Heart left ventricle (tissue), 16 donors: ENCODE results near the gene LPIN3. TPM values are rescaled to one million over a fixed set of nuclear protein-coding genes. Genes with fewer than 3 reads are reported as not detected.
A peak's percentile ranks its signal among the peaks of the same experiment; 100 is the strongest.

Experiments
- ATAC-seq, 4 donors: fragments of 200-7000 bp; cut with Tn5 transposase; one replicate each; pipeline ENCODE4 v1.9.1; 2020 to 2022; ENCODE audit warnings: moderate library complexity in 4 of 4, mild to moderate bottlenecking in 3 of 4, moderate number of reproducible peaks in 1 of 4
- DNase-seq, 5 donors: peaks; one replicate each; pipeline ENCODE4 v3.0.0-alpha.2; 2020
- H3K27ac ChIP-seq, 12 donors: fragments of 200-600 bp; sonication (generic) in 4 of 12; one replicate each; pipeline versions ENCODE4 v1.5.0 to v1.8.0; 2016 to 2022; ENCODE audit warnings: mild to moderate bottlenecking in 2 of 12
- H3K27me3 ChIP-seq, 9 donors: fragments of 200-600 bp; sonication (generic) in 2 of 9; one replicate each; pipeline versions ENCODE4 v1.5.1 to v1.8.0; 2016 to 2022; ENCODE audit warnings: mild to moderate bottlenecking in 3 of 9
- H3K36me3 ChIP-seq, 9 donors: fragments of 200-600 bp; sonication (generic) in 2 of 9; one replicate each; pipeline versions ENCODE4 v1.5.0 to v1.8.0; 2018 to 2022; ENCODE audit warnings: mild to moderate bottlenecking in 2 of 9
- H3K4me1 ChIP-seq, 12 donors: fragments of 200-600 bp; sonication (generic) in 4 of 12; one replicate each; pipeline versions ENCODE4 v1.5.0 to v1.8.0; 2016 to 2022; ENCODE audit warnings: mild to moderate bottlenecking in 3 of 12
- H3K4me3 ChIP-seq, 12 donors: fragments of 200-600 bp; sonication (generic) in 4 of 12; one replicate each; pipeline versions ENCODE4 v1.5.0 to v1.8.0; 2017 to 2022; ENCODE audit warnings: mild to moderate bottlenecking in 9 of 12, moderate library complexity in 4 of 12
- H3K9me3 ChIP-seq, 12 donors: fragments of 200-600 bp; sonication (generic) in 4 of 12; one replicate each; pipeline versions ENCODE4 v1.5.0 to v1.8.0; 2016 to 2022; ENCODE audit warnings: mild to moderate bottlenecking in 1 of 12
- POLR2A ChIP-seq, 2 donors: fragments of 450-650 bp; IDR thresholded peaks; one replicate each; pipeline ENCODE4 v1.6.1; 2017; ENCODE audit warnings: antibody characterized with exemption in 2 of 2, mild to moderate bottlenecking in 2 of 2, moderate library complexity in 2 of 2
- WGBS, 4 donors: extraction: QIAGEN DNeasy Blood & Tissue Kit in 2 of 4; methylation state at CpG; one replicate each; pipeline versions ENCODE4 v1.1.5 to v1.1.7; 2013 to 2018; 5-methylcytosine and 5-hydroxymethylcytosine counted together
- intact Hi-C, 10 donors: fragments of 100-400 bp; cut with DNase I; formaldehyde crosslinking; loops; one replicate each; pipeline versions ENCODE4 v1.11.1 to v1.14.2; 2022
- polyA plus RNA-seq, 2 donors: library from polyadenylated mRNA; stranded (reverse); fragments of 200-250 nt; gene quantifications; one replicate each; pipeline ENCODE4 v1.2.3, GENCODE V29; 2013
- total RNA-seq, 9 donors: library from RNA; depleted of rRNA in 2 of 9; stranded (reverse); fragments of >200 nt in 2 of 9; fragmentation: NEBNext Ultra II Directional in 3 of 9; extraction: Animal tissue kit (Norgen Biotek cat#: 25700) in 3 of 9; gene quantifications; one replicate each; pipeline versions ENCODE4 v1.1.0 to v1.2.4, GENCODE V29; 2016 to 2023
- TF ChIP-seq, protein P1 (sequence below), 12 donors: fragments of 200-600 bp; sonication (generic) in 4 of 12; IDR thresholded peaks; one replicate each; pipeline versions ENCODE4 v1.5.0 to v1.8.0; 2018 to 2022; ENCODE audit warnings: antibody characterized with exemption in 12 of 12, mild to moderate bottlenecking in 5 of 12
- donor health status: ischemic (EF 13 %, LVEDD 7.1; RV severe dilation, severe dysfunction).
- donor health status: healthy with polysubstance abuse.
- donor health status: DM: no; HTN: yes; CAD: no.
- donor health status: DM: no; HTN: no; CAD: no.
- donor health status: ischemic (EF 25% LVEDD 6.9; RV normal size, moderate dysfunction).
- donor health status: ischemic (EF 25% LVEDD 5.7; RV mildly dilated, moderate dysfunction).
- donor health status: healthy.
- donor health status: DM: yes; HTN: yes; CAD: no.
- donor health status: ischemic (EF 35%, LVEDD 5.7; RV mildly dilated, moderate dysfunction).
- donor health status: nonischemic (EF 11% LVEDD 7.7; RV severe dilation, severe dysfunction).
- donor health status: DM: yes; HTN: yes; CAD: no.
- donor health status: PGD.
- donor health status: ischemic (EF 29% LVEDD 5.4; RV normal size, mild dysfunction).
- donor health status: nonischemic (EF 23%, LVEDD 6.1; RV moderate dilation, normal function).

Gene LPIN3
- total and polyA plus RNA-seq, 11 donors, result 12.8 to 24.1 (median 19.0) TPM

DNA sequence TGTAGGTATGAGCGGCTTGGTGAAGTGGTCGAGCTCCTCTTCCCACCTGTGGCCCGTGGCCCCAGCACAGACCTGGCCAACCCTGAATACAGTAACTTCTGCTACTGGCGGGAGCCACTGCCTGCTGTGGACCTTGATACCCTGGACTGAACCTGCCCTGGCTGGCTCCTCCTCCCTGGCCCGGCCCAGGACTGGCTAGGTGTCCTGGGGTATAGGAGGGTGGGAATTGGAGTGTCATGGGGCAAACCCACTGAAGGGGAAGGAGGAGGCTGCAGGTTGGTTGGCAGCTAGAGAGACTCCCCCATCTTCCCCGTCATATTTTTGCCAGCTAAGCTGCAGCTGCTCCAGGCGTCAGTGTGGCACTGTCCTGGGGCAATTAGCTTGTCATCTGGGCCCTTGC is 18.1 kb downstream of the LPIN3 start:
- peak overlapping the region in 5 of 12 donors; percentile 24 to 70 (median 54) for H3K27ac ChIP-seq
- H3K4me3 ChIP-seq, result no peak overlapping the region
- ATAC-seq (no peak), DNase-seq (peak in 2 of 5 donors; percentile 8 to 57)
- TF ChIP-seq POLR2A (IDR thresholded peaks at IDR 0.05), result no peak
- TF ChIP-seq, protein P1, sequence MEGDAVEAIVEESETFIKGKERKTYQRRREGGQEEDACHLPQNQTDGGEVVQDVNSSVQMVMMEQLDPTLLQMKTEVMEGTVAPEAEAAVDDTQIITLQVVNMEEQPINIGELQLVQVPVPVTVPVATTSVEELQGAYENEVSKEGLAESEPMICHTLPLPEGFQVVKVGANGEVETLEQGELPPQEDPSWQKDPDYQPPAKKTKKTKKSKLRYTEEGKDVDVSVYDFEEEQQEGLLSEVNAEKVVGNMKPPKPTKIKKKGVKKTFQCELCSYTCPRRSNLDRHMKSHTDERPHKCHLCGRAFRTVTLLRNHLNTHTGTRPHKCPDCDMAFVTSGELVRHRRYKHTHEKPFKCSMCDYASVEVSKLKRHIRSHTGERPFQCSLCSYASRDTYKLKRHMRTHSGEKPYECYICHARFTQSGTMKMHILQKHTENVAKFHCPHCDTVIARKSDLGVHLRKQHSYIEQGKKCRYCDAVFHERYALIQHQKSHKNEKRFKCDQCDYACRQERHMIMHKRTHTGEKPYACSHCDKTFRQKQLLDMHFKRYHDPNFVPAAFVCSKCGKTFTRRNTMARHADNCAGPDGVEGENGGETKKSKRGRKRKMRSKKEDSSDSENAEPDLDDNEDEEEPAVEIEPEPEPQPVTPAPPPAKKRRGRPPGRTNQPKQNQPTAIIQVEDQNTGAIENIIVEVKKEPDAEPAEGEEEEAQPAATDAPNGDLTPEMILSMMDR (IDR thresholded peaks at IDR 0.05), result no peak
- H3K4me1 ChIP-seq, result peaks cover 0 to 36% (median 4%) of the 10 kb centered on the region in 12 donors
- peaks cover 0 to 47% (median 24%) of the 10 kb centered on the region in 9 donors for H3K36me3 ChIP-seq
- 93 to 96% (median 94%) methylated on average over 3 to 7 of the region's 7 CpGs for WGBS, 4 donors
- intact Hi-C loops, result loop anchor here in 1 of 10 donors (5.0 kb wide), 1 partner anchor 34 kb away; no protein-coding TSS in a partner anchor
- H3K27me3 ChIP-seq, result no peaks in the 10 kb centered on the region
- no peaks in the 10 kb centered on the region for H3K9me3 ChIP-seq

DNA sequence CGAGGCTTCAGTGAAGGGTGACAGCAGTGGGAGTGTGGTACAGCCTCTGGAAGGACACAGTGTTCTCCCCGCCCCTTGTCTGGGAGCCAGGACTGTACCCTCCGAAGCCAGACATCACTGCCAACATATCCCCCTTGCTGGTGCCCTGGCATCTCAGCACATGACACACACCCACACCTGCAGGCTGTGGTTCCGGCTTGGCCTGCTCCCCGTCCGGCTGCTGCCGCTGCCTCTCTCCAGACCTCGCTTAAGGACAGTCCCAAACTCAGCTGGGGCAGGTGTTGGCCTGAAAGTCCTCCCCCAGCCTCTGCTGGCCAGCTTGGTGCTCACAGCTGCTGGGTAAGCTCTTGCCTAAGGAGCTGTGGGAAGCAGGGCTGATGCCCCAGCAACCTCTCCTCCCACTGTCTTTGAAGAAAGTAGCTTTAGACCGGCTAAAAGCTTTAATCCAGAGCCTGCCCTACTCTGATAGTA is 19.0 kb downstream of the LPIN3 start:
- peak in 3 of 5 donors; percentile 59 to 73 (median 70) for DNase-seq
- Histone ChIP-seq H3K36me3 (peaks cover 0 to 43% (median 21%) of the 10 kb centered on the region in 9 donors), H3K27ac (peak overlapping the region in 7 of 12 donors; percentile 9 to 70 (median 52)), H3K9me3 (no peaks in the 10 kb centered on the region), H3K4me1 (peaks cover 0 to 36% (median 4%) of the 10 kb centered on the region in 12 donors), H3K27me3 (no peaks in the 10 kb centered on the region), H3K4me3 (no peak overlapping the region)
- intact Hi-C loops, result loop anchor here in 4 of 10 donors (5.0 kb wide), 3 partner anchors 33 to 48 kb away; no protein-coding TSS in a partner anchor
- WGBS, 4 donors, result 35 to 71% (median 57%) methylated on average over 5 to 9 of the region's 9 CpGs
- TF ChIP-seq, protein P1 (IDR thresholded peaks at IDR 0.05), result no peak
- no peak for TF ChIP-seq POLR2A (IDR thresholded peaks at IDR 0.05)
- peak; percentile 40 to 66 (median 55) for ATAC-seq

DNA sequence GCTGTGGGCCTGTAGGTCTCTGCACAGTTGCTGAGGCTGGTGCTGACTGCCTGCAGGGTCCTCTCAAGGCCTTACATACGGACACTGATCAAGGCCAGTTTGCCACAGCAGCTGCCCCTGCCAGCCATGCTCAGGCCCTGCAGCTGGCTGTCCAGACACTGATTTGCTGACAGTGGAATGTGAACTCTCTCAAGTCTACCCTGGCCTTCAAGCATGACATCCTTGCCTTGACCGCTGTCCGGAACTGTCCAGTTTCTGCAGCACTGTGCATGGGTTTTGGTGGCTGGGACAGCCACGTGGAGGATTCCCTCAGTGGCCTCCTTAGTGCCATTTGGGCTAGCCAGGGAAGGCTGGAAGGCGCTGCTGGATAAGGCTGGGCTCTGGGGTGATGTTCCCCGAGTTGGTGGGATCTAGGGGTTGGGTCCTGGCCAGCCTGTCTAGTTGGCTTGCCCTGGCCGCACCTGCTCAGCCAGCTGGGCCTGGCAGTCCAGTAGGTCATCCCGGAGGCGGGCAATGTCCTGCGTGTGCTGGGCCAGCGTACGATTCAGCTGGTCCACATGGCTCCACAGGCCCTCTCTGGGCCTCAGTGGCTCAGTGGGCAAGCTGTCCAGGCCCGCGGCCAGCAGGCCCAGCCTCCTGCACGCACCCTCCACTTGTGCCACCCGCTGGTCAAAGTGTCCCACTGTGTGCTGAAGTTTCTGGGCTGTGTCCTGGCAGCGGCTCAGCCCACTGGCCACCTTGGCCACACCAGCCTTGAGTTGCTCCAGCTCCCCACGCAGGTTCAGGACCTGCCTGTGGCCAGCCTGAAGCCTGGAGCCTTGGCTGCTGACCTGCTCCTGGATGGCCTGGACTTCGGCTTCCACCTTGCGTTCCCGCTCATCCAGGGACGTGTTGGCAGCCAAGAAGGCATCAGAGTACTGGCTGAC is 20.5 kb downstream of the LPIN3 start:
- intact Hi-C loops, result loop anchor here in 4 of 10 donors (5.0 kb wide), 2 partner anchors 36 to 46 kb away; no protein-coding TSS in a partner anchor
- ATAC-seq, result peak in 2 of 4 donors; percentile 0 to 8
- no peaks in the 10 kb centered on the region for H3K9me3 ChIP-seq
- H3K4me3 ChIP-seq, result no peak overlapping the region
- TF ChIP-seq, protein P1 (IDR thresholded peaks at IDR 0.05), result no peak
- TF ChIP-seq POLR2A (IDR thresholded peaks at IDR 0.05), result no peak
- DNase-seq, result peak in 2 of 5 donors; percentile 6 to 35
- H3K27ac ChIP-seq, result peak overlapping the region in 4 of 12 donors; percentile 34 to 70 (median 54)
- WGBS, 4 donors, result 85 to 92% (median 89%) methylated on average over 8 to 22 of the region's 22 CpGs
- H3K4me1 ChIP-seq, result peaks cover 0 to 47% (median 9%) of the 10 kb centered on the region in 12 donors
- H3K36me3 ChIP-seq, result peaks cover 0 to 29% (median 19%) of the 10 kb centered on the region in 9 donors
- H3K27me3 ChIP-seq, result peaks cover 0 to 13% (median 6%) of the 10 kb centered on the region in 9 donors
